SH-SY5Y (cell line): ENCODE data around the gene DCTD.

Experiments
- GATA2 ChIP-seq: IDR thresholded peaks from 2 replicates; pipeline ENCODE4 v1.6.1; 2011; ENCODE audit warnings: mild to moderate bottlenecking, low read depth, low read length
- GATA3 ChIP-seq: IDR thresholded peaks from 2 replicates; pipeline ENCODE4 v1.6.1; 2011; ENCODE audit warnings: low read depth, mild to moderate bottlenecking, low read length, moderate library complexity

GRCh38 chr4:182874304-182874751, 42.9 kb downstream of the DCTD start:
- TF ChIP-seq GATA2 (peak; percentile 45), GATA3 (no peak)
